Activated CD8-positive, alpha-beta T cell treated with anti-CD3 and anti-CD28 coated beads for 36 hours (primary cell): ENCODE results near the gene GTF3A. TPM values are rescaled to one million over a fixed set of nuclear protein-coding genes. Genes with fewer than 3 reads are reported as not detected.

Experiments
- ATAC-seq: fragments of 200-7000 bp; cut with Tn5 transposase; one replicate; pipeline ENCODE4 v1.10.0; 2021; ENCODE audit warnings: mild to moderate bottlenecking, moderate library complexity
- CTCF ChIA-PET: fragments of 350-600 bp; sonication (Branson Sonifier 250); formaldehyde crosslinking; loops from one replicate; lab custom pipeline; 2021; ENCODE audit warnings: antibody characterized with exemption; lab: Charles Lee
- POLR2A ChIA-PET: fragments of 350-600 bp; sonication (Branson Sonifier 250); formaldehyde crosslinking; loops from one replicate; lab custom pipeline; 2021; ENCODE audit warnings: antibody characterized with exemption; lab: Charles Lee
- DNase-seq: peaks from one replicate; pipeline ENCODE4 v3.0.0-alpha.2; 2020
- H3K27ac Mint-ChIP-seq: one replicate; pipeline ENCODE4 v1.8.0; 2021; ENCODE audit warnings: mild to moderate bottlenecking, mixed read lengths
- H3K27me3 Mint-ChIP-seq: one replicate; pipeline ENCODE4 v1.8.0; 2021; ENCODE audit warnings: mixed read lengths
- H3K36me3 Mint-ChIP-seq: one replicate; pipeline ENCODE4 v1.8.0; 2021; ENCODE audit warnings: low read depth, mixed read lengths
- H3K4me1 Mint-ChIP-seq: one replicate; pipeline ENCODE4 v1.8.0; 2021; ENCODE audit warnings: low read depth, mixed read lengths
- H3K4me3 Mint-ChIP-seq: one replicate; pipeline ENCODE4 v1.8.0; 2021; ENCODE audit warnings: mild to moderate bottlenecking, moderate library complexity, mixed read lengths
- H3K9me3 Mint-ChIP-seq: one replicate; pipeline ENCODE4 v1.8.0; 2021; ENCODE audit warnings: mixed read lengths
- CTCF ChIP-seq: fragments of 200-600 bp; IDR thresholded peaks from one replicate; pipeline ENCODE4 v1.8.0; 2022; ENCODE audit warnings: antibody characterized with exemption, mild to moderate bottlenecking
- intact Hi-C: fragments of 100-400 bp; cut with micrococcal nuclease; formaldehyde crosslinking; loops from one replicate; pipeline ENCODE4 v1.10.0; 2022
- total RNA-seq, 2 experiments: library from RNA; stranded (reverse); gene quantifications; one replicate each; pipeline ENCODE4 v1.2.3, GENCODE V29; 2021

Gene GTF3A
- total RNA-seq, 2 experiments from 2014 or later, result 278 to 282 TPM

DNA sequence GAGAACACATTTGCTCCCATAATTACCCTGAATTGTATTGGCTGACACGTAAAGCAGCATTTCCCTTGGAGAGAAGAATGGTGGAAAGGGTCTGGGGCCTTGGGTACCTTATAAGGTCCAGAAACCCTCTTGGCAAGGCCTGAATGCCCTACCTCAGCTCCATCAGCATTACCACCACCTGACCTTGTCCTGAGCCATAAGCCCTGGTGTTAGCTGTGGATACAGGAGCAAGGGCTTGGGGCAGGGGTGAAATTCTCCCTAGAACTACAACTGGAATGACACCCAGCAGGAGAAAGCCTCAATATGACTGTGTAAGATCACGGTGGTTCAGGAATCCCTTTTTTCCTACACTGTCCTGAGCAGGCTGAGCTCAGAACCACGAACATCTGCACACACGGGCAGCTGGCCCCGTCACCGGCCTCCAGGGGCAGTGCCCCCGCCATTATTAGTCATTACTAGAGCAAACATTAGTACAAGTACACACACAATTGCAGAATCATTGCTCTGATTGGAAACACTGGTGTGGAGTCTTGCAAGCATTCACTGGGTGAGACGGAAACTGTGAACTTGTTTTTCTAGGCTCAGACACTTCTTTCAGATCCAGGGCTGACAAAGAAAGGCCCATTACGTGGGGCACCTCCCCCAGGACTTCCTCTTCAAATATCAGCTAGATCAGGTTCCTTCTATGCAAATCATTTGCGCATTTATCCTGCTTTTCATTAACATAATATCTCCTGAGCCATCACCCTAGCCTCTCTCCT is 52.7 kb downstream of the GTF3A start:
- no peaks in the 10 kb centered on the region for H3K9me3 Mint-ChIP-seq
- no peak for TF ChIP-seq CTCF
- no peak overlapping the region for H3K27ac Mint-ChIP-seq
- ATAC-seq (no peak), DNase-seq (no peak)
- ChIA-PET CTCF (interaction anchor here (0.9 kb wide), 1 partner anchor 21 kb away, joined by 3 read pairs; no protein-coding TSS in a partner anchor), POLR2A (no interaction called here)
- intact Hi-C loops, result no loop called here
- H3K36me3 Mint-ChIP-seq, result no peaks in the 10 kb centered on the region
- H3K4me1 Mint-ChIP-seq, result peaks cover 4% of the 10 kb centered on the region
- no peaks in the 10 kb centered on the region for H3K27me3 Mint-ChIP-seq
- H3K4me3 Mint-ChIP-seq, result no peak overlapping the region

DNA sequence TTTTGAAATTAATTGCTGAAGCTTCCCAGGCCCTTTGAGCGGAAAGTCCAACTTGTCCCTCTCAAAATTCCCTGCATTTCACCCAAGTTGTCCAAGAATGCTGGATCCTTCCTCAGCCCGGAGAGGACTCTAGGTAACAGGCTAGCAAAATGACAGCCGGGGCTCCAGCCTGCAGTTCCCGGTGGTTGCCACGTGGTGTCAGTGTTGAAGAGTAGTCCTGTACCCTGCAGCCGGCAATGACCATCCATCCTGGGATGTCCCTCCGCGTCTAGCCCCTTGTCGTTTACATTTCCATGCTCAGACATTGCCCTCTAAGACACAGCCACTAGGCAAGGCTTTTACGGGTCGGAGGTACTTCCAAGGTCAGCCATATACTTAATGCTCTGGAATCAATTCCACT is 57.3 kb downstream of the GTF3A start:
- no peak overlapping the region for H3K4me3 Mint-ChIP-seq
- no peaks in the 10 kb centered on the region for H3K9me3 Mint-ChIP-seq
- H3K36me3 Mint-ChIP-seq, result no peaks in the 10 kb centered on the region
- POLR2A ChIA-PET, result no interaction called here
- intact Hi-C loops, result no loop called here
- DNase-seq, result peak; percentile 62
- H3K4me1 Mint-ChIP-seq, result peaks cover 2% of the 10 kb centered on the region
- peak; percentile 75 for ATAC-seq
- no peak overlapping the region for H3K27ac Mint-ChIP-seq
- CTCF ChIA-PET, result interaction anchor here (0.8 to 1.3 kb wide), 2 partner anchors 14 to 72 kb away, joined by 3 read pairs; no protein-coding TSS in a partner anchor
- peak; percentile 77 for TF ChIP-seq CTCF
- H3K27me3 Mint-ChIP-seq, result no peaks in the 10 kb centered on the region

DNA sequence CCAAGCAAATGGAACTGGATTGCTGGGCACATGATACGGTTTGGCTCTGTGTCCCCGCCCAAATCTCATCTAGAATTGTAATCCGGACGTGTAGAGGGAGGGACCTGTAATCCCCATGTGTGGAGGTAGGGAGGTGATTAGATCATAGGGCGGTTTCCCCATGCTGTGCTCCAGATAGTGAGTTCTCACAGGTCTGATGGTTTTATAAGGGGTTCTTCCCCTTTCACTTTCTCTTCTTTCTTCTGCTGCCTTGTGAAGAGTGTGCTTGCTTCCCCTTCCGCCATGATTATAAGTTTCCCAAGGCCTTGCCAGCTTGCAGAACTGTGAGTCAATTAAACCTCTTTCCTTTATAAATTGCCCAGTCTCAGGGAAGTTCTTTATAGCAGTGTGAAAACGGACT is 58.6 kb downstream of the GTF3A start:
- ATAC-seq (peak; percentile 37), DNase-seq (no peak)
- Mint-ChIP-seq H3K27me3 (no peaks in the 10 kb centered on the region), H3K36me3 (no peaks in the 10 kb centered on the region), H3K4me1 (peaks cover 2% of the 10 kb centered on the region), H3K27ac (no peak overlapping the region), H3K4me3 (no peak overlapping the region), H3K9me3 (no peaks in the 10 kb centered on the region)
- TF ChIP-seq CTCF, result no peak
- intact Hi-C loops, result no loop called here
- CTCF ChIA-PET, result interaction anchor here (1.1 kb wide), 1 partner anchor 107 kb away, joined by 3 read pairs; no protein-coding TSS in a partner anchor
- POLR2A ChIA-PET, result no interaction called here

- no peaks in the 10 kb centered on the region for H3K27me3 Mint-ChIP-seq
- peaks cover 2% of the 10 kb centered on the region for H3K4me1 Mint-ChIP-seq
- intact Hi-C loops, result no loop called here
- ATAC-seq, result no peak
- TF ChIP-seq CTCF, result no peak
- no peak overlapping the region for H3K27ac Mint-ChIP-seq
- no peaks in the 10 kb centered on the region for H3K36me3 Mint-ChIP-seq
- POLR2A ChIA-PET, result no interaction called here
- no peak for DNase-seq
- no peaks in the 10 kb centered on the region for H3K9me3 Mint-ChIP-seq
- CTCF ChIA-PET, result interaction anchor here (1.1 kb wide), 1 partner anchor 108 kb away, joined by 3 read pairs; no protein-coding TSS in a partner anchor
- no peak overlapping the region for H3K4me3 Mint-ChIP-seq
Measured at GRCh38 chr13:27483421-27483820, 59.0 kb downstream of the GTF3A start.

Other genes starting within 250 kb of the GTF3A start
- gene RPL21, start 173.1 kb upstream of the GTF3A start, total RNA-seq, result 1,000 to 10,000 TPM; 1,401 to 1,445 TPM
- 1 to 10 TPM; 2.7 to 3.1 TPM for gene RASL11A, start 153.8 kb upstream of the GTF3A start, total RNA-seq
- gene MTIF3, start 25.9 kb downstream of the GTF3A start, total RNA-seq, result 10 to 100 TPM; 28.0 to 29.6 TPM
- gene LNX2, start 195.9 kb downstream of the GTF3A start, total RNA-seq, result 1 to 10 TPM; 4.5 to 4.6 TPM
- gene POLR1D, start 197.3 kb downstream of the GTF3A start, total RNA-seq, result 100 to 1,000 TPM; 191 to 198 TPM